ENCODE measurements around the gene ESR2.

ESR2 gene

DNA sequence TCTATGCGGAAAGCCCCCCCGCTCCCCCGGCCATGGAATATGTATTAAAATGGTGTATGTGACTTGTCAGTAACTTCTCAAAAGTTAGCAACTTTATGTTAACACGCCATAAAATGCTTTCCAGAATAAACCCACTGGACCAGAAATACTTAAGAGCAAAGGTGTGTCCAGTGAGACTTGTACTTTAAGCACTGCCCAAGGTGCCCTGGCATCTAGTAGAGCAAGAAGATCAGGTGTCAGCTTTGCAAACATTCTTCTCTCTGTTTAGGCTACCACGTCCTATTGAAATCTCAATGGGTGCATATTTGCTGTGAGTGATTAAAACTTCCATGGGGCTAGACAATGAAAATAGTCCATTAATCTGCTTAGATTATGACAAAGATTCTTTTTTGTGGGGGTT is 201.2 kb downstream of the ESR2 start:
- in situ Hi-C loops (cut with MboI; ENCODE audit: low sequenced_read_pairs), result no loop called here

DNA sequence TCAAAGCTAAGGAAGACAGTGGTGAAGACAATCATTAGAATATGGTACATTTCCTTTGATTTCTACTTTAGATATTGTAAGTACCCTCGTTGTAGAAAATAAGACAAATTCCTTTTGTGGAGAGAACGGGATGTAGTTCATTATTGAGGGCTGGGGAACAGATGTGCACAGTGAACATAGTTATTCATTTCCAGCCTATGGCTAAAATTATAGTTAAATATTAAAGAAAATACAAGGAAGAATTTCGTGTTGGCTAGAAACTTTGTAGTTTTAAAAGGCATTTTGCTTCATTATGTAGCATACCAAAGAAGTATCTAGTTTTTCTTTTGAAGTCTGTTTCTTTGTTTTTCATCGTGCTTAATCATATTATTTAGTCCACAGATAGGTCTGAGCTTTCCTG is 201.8 kb downstream of the ESR2 start:
- in situ Hi-C loops (cut with MboI; ENCODE audit: low sequenced_read_pairs), result no loop called here

- in situ Hi-C loops (cut with MboI; ENCODE audit: low sequenced_read_pairs), result no loop called here
These were observed 203.0 kb downstream of the ESR2 start for GRCh38 chr14:64091217-64091616.

- in situ Hi-C loops (cut with MboI; ENCODE audit: low sequenced_read_pairs), result no loop called here
These were observed 204.3 kb downstream of the ESR2 start for GRCh38 chr14:64089920-64090319.

- in situ Hi-C loops (cut with MboI; ENCODE audit: low sequenced_read_pairs), result no loop called here
These were observed 205.6 kb downstream of the ESR2 start for GRCh38 chr14:64088647-64088964.

GRCh38 chr14:64082837-64083236 is 211.3 kb downstream of the ESR2 start:
- in situ Hi-C loops (cut with MboI; ENCODE audit: low sequenced_read_pairs), result no loop called here

DNA sequence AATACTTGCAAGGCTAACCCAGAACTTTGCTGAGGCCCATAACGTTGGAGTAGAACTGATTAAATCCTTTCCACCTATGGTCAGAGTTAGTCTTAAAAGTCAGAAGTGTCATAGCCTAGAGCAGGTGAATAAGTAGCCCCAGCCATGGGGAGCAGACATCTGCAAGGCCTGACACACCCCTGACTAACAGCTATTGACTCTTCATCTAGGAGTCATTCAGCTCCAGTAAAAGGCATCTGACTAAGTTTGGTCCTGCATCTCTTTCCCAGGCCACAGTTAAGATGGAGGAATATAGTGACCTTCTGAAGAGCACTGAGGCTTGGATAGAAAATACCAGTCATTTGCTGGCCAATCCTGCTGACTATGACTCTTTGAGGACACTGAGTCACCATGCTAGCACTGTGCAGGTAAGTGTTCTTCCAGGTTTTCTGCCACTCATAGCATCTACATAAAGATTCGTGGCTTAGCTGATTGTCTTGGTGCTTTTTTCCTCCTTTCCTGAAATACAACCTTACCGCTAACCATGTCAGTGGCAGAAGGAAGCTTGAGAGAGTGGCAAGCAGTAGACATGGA is 212.9 kb downstream of the ESR2 start:
- in situ Hi-C loops (cut with MboI; ENCODE audit: low sequenced_read_pairs), result no loop called here

DNA sequence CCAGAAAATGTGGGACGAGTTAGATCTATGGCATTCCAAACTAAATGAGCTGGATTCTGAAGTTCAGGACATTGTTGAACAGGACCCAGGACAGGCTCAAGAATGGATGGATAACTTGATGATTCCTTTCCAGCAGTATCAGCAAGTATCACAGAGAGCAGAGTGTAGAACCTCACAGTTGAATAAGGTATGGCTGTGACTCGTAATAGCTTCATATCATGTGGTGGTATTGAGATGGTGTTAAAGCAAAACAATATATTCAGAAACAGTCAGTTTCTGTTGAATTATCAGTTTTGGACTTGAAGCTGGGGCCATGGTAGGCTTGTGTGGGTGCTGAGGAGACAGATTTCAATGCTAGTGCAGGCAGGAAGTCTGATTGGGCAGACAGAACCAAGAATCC is 213.7 kb downstream of the ESR2 start:
- in situ Hi-C loops (cut with MboI; ENCODE audit: low sequenced_read_pairs), result no loop called here

GRCh38 chr14:64075613-64076005 is 218.6 kb downstream of the ESR2 start:
- in situ Hi-C loops (cut with MboI; ENCODE audit: low sequenced_read_pairs), result no loop called here

DNA sequence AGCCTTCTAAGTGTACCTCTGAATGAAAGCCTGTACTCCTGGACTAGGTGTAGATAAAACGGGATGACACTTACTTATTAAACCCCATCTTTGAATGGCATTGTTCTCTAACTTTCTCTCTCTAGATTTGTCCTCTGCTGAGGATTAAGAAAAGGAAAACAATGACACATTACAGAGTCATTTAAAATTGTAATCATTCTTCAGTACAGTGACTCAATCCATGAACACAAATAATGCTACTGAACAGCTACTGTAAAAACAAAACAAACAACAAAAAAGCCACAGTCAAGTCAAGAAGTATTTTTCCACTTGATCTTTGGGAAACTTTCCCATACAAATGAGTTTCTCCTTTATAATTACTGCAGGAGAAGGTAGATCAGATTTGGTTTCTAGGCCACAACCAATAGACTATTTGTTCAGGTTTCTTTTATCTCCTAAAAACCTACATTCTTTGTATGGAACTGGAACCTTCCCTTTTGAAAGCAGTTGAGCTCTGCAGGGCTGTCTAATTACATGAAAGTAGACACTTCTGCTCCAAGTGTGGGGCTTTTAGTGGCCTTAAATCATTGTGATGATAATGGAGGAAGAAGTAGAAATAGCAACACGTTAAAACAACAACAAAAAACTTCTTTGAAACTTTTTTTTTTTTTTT is 219.1 kb downstream of the ESR2 start:
- in situ Hi-C loops (cut with MboI; ENCODE audit: low sequenced_read_pairs), result no loop called here

- in situ Hi-C loops (cut with MboI; ENCODE audit: low sequenced_read_pairs), result no loop called here
These were observed 224.4 kb downstream of the ESR2 start for GRCh38 chr14:64069634-64070359.

DNA sequence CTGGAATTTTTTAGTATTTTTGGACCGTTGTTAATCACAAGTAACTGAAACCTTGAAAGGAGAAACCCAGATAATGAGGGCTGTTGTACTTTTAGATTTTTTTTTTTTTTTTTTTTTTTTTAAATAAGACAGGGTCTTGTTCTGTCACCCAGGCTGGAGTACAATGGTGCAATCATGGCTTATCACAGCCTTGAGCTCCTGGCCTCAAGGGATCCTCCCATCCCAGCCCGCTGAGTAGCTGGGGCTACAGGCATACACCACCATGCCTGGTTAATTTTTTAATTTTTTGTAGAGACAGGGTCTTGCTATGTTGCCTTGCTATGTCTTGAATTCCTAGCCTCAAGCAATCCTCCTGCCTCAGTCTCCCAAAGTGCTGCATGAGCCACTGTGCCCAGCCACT is 229.7 kb downstream of the ESR2 start:
- in situ Hi-C loops (cut with MboI; ENCODE audit: low sequenced_read_pairs), result no loop called here

GRCh38 chr14:64062381-64063115 is 231.6 kb downstream of the ESR2 start:
- in situ Hi-C loops (cut with MboI; ENCODE audit: low sequenced_read_pairs), result no loop called here

DNA sequence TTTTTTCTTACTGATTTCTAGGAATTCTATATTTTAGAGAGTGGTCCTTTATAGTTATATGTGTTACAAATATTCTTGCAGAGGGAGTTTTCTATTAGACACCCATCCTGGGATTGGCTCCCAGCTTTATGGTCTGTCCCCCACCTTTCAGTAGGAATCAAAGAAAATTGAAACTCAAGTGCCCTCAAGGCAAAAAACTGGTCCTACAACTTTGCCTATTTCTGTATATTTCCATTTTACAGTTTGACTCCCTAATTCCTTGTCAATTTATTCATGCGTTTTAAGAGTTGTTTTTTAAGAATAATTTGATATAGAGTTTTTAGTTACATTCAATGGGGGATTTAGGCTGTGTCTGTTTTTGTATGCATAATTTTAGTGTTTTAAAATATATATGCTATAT is 232.5 kb downstream of the ESR2 start:
- in situ Hi-C loops (cut with MboI; ENCODE audit: low sequenced_read_pairs), result no loop called here

GRCh38 chr14:64061115-64061514 is 233.1 kb downstream of the ESR2 start:
- in situ Hi-C loops (cut with MboI; ENCODE audit: low sequenced_read_pairs), result no loop called here

GRCh38 chr14:64060648-64061096 is 233.5 kb downstream of the ESR2 start:
- in situ Hi-C loops (cut with MboI; ENCODE audit: low sequenced_read_pairs), result no loop called here

DNA sequence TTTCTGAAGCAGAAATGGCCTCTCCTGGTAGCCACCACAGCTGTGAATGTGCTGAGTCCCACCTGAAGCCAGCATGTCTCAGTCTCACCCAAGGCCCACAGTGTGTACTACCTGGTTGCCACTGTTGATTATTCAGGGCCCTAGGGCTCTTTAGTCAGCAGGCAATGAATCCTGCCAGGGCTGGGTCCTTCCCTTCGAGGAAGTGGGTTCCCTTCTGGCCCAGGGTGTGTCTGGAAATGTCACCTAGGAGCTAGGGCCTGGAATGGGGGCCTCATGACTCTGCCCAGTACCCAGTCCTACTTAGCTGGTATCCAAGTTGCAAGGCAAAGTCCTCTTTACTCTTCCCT is 234.0 kb downstream of the ESR2 start:
- in situ Hi-C loops (cut with MboI; ENCODE audit: low sequenced_read_pairs), result no loop called here

DNA sequence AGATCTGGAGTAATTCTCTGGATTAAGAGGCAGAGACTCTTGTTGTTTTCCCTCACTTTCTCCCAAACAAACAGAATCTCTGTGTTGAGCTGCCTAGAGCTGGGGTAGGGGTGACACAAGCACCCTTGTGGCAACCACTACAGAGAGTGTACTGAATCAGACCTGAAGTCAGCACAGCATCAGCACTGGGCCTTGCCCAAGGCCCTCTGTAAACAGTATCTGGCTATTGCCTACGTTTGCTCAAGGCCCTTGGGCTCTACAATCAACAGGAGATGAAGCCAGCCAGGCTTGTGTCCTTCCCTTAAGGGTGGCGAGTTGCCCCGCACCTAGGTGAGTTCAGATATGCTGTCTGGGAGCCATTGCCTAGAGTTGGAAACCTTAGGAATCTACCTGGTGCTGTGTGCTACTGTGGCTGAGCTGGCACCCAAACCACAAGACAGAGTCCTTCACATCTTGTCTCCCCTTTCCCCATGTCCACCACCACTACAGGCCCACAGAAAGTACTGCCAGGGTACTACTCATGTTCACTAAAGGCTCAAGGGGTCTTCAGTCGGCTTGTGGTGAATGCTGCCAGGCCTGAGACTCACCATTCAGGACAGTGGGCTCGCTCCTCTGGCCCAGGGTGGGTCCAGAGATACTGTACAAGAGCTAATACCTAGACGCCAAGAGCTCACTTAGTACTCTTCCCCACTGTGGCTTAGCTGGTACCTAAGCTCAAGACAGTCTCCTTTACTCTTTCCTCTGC is 234.5 kb downstream of the ESR2 start:
- in situ Hi-C loops (cut with MboI; ENCODE audit: low sequenced_read_pairs), result no loop called here

GRCh38 chr14:64053694-64054669 is 240.2 kb downstream of the ESR2 start:
- in situ Hi-C loops (cut with MboI; ENCODE audit: low sequenced_read_pairs), result no loop called here
